Gastroesophageal sphincter (tissue), 3 donors: Measurements from ENCODE around the gene DOK5.

ENCODE experiments used
- POLR2A ChIP-seq, 2 donors: fragments of 450-650 bp; IDR thresholded peaks; one replicate each; pipeline ENCODE4 v1.6.1; 2017; ENCODE audit warnings: antibody characterized with exemption in 2 of 2, mild to moderate bottlenecking in 2 of 2, moderate library complexity in 1 of 2
- POLR2AphosphoS5 ChIP-seq: sonication (generic); formaldehyde crosslinking; IDR thresholded peaks from one replicate; pipeline ENCODE4 v1.6.1; 2017; ENCODE audit warnings: antibody characterized with exemption
- TF ChIP-seq, protein P1 (sequence below), 4 experiments: fragments of 200-600 bp in 2 of 4; fragments of 450-650 bp in 2 of 4; sonication (generic) in 1 of 4; IDR thresholded peaks; one replicate each; pipeline ENCODE4 v1.5.1; 2017 to 2019; ENCODE audit warnings: antibody characterized with exemption in 4 of 4, mild to moderate bottlenecking in 2 of 4, moderate library complexity in 2 of 4

- TF ChIP-seq, protein P1, sequence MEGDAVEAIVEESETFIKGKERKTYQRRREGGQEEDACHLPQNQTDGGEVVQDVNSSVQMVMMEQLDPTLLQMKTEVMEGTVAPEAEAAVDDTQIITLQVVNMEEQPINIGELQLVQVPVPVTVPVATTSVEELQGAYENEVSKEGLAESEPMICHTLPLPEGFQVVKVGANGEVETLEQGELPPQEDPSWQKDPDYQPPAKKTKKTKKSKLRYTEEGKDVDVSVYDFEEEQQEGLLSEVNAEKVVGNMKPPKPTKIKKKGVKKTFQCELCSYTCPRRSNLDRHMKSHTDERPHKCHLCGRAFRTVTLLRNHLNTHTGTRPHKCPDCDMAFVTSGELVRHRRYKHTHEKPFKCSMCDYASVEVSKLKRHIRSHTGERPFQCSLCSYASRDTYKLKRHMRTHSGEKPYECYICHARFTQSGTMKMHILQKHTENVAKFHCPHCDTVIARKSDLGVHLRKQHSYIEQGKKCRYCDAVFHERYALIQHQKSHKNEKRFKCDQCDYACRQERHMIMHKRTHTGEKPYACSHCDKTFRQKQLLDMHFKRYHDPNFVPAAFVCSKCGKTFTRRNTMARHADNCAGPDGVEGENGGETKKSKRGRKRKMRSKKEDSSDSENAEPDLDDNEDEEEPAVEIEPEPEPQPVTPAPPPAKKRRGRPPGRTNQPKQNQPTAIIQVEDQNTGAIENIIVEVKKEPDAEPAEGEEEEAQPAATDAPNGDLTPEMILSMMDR (IDR thresholded peaks at IDR 0.05) = peak; percentile 35 to 71 (median 42)
- no peak for TF ChIP-seq POLR2AphosphoS5
- no peak for TF ChIP-seq POLR2A (IDR thresholded peaks at IDR 0.05)
Observed at GRCh38 chr20:54680872-54681619, 205.7 kb downstream of the DOK5 start.
